ENCODE results near the gene UNC5A.
A peak's percentile ranks its signal among the peaks of the same experiment; 100 is the strongest.

Gene UNC5A

GRCh38 chr5:176879663-176880361, 69.5 kb downstream of the UNC5A start:
- DNase-seq (ENCODE audit: low spot score) = no peak

DNA sequence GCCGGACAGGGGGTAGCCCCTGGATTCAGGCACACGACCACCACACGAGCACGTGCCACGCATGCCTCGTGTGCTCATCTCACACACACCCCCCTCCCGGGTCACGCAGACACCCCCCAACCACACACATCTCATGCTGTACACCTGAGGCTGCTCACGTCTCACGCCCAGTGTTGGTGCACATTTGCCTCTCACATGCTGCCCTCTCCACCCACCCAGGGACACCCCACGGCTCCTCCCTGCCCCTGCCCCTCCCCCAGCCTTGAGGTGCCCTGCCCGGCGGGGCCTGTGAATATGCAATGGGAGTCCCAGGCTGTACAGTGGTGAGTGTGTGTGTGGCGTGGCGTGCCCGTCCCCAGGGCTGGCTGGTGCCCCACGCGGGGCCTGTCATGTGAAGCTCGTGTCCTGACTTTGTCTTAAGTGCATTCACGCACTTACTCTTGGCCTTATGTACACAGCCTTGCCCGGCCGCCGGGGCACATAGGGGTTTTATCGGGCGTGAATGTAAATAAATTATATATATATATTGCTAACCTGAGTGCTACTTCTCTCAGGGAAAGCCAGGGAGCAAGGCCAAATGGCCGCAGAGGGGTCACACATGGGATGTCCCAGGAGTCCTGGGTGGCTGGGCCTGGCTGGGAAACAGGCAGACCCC, 70.1 kb downstream of the UNC5A start:
- no peak for DNase-seq (ENCODE audit: low spot score)

- DNase-seq (ENCODE audit: low spot score) = no peak
Measured at GRCh38 chr5:176881021-176881749, 70.8 kb downstream of the UNC5A start.

GRCh38 chr5:176881816-176882566, 71.6 kb downstream of the UNC5A start:
- DNase-seq (ENCODE audit: low spot score) = no peak

DNA sequence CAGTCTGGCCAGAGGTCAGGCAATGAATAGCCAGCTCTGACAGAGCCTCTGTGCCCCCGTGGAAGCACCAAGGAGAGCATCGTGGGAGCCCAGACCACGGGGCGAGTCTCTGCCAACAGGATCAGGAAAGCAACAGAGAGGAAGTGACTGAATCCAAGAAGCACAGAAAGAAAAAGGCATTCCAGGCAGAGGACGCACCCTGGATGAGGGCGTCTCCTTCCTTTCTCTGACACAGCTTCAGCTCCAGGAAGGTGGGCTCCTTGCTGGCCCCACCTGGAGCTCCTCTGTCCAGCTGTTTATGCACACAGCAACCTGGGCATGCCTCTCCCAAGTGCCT, 72.2 kb downstream of the UNC5A start:
- no peak for DNase-seq (ENCODE audit: low spot score)

DNA sequence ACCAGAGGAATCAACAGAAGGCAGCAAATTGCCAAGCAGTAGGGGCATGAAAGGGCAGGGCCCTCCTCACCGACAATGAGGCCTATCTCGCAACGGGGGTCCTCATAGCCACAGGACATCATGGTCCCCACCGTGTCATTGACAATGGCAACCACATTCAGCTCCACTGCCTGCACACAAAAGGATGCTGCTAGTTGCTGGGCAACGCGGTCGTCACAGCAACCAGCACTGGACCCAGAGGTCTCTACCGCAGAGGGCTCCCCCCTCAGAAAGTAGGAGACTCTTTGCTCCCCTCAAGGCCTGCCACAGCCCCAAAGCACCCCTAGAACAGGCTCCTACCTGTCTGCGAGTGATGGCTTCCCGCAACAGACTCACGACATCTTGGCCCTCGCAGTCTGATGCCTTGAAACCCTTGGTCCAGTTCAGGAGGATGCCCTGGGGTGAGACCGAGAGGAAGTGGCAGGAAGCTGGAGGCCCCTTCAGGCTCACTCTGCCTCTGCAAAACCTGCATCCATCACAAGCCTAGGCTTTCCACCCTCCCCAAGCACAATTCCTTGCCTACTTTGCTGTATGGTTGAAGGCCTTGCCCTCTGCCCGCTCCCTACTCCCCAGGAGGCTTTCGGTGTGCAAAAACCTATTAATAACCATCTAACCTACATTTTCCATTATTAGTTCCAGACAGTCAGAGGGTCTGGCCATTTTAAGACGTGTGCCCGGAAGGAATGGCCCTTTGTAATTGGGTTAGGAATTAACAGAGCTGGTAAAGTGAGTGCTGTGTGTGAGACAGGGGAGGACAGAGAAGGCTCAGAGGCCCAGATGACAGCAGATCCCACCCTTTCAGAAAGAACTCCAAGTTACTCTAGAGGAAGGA, 73.6 kb downstream of the UNC5A start:
- DNase-seq (ENCODE audit: low spot score) = no peak

DNA sequence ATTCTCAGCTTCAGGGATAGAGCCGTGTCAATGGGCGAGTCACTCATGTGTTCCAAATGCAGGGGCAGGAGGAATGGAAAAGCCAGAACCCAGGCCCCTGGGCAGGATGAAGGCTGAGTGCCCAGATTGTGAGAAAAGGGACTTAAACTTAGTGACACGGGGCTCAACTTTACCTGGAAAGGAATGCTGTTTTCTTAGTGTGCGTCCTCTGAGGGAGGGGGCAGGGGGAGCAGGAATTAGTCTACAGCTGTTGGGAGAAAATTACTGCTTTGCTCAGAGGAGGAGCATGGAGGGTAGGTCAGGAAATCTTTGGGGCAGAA, 74.2 kb downstream of the UNC5A start:
- no peak for DNase-seq (ENCODE audit: low spot score)

DNA sequence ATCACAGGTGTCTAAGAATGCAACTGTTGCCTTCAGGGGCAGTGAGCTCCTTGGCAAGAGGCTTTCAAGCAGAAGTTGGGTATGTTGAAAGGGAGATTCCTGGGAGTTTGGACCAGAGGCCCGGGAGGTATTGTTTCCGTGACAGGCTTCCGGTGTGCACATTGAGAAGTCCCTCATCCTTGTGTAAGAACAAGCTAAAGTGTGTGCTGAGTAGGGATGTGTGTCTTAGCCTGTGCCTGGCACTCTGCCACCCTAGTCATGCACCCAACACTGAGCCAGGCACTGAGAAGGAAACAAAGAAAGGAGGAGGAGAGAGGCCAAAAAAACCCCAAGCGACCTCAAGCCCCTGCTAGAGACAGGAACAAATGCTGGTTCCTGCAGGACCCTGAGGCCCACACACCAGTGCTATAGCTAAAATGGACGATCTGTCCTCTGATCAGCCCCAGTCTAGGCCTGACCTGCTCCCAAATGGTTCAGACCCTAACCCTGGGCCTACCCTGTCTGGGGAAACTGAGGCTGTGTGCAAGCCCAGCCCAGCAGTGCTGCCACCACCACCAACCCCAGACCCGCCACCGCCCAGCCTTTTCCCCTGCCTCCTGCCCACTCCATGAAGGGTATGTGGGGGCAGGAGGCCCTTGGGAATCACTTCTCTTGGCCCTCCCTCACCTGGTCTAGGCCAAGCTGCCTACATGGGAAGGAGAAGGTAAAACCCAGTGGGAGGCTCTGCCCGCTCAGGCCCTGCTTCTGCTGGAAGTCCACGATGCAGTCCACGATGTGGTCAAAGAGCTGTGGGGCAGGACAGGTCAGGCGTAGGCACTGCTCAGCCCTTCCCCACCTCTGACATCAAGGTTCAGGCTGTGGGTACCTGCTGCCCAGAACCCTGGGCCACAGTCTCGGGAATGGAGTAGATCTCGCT, 76.2 kb downstream of the UNC5A start:
- no peak for DNase-seq (ENCODE audit: low spot score)

DNA sequence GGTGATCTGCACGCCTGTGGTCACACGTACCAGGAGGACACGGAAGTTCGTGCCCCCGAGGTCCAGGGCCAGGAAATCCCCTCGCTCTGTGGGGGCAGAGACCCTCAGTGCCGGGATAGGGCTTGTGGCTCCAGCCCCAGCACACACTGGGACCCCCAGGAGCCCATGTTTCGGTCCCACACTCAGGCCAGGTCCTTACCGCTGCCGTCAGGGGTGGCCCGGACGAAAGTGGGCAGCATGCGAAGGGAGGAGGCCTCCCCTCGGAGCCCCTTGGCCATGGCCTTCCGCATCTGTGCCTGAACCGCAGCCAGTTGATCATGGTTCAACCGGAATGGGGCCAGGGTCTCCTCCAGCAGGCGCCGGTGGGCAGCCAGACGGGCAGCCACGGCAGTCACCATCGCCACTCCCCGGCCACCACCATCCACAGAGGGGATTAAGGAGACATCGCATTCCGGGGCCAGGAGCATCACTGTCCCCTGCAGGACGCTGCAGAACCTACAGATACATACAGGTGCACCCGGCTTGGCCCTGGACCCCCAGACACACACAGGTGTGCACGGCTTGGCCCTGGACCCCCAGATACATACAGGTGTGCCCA, 77.0 kb downstream of the UNC5A start:
- no peak for DNase-seq (ENCODE audit: low spot score)

GRCh38 chr5:176888016-176888864, 77.9 kb downstream of the UNC5A start:
- no peak for DNase-seq (ENCODE audit: low spot score)

DNA sequence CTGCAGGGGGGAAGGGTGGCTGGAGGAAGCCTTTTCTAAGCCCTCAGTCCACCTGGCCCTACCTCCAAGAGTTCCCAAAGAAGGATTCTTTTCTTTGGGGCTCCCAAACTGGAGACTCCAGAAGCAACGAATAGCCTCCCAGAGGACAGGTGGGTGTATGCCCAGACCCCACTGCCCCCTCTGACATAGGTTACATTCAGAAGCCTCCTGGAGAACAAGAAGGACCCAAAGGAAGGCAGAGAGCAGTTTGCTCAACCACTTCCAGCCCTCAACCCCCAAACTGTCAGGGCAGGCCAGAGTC, 78.5 kb downstream of the UNC5A start:
- no peak for DNase-seq (ENCODE audit: low spot score)

- DNase-seq (ENCODE audit: low spot score) = peak; percentile 5
Measured at GRCh38 chr5:176889321-176890280, 79.2 kb downstream of the UNC5A start.

DNA sequence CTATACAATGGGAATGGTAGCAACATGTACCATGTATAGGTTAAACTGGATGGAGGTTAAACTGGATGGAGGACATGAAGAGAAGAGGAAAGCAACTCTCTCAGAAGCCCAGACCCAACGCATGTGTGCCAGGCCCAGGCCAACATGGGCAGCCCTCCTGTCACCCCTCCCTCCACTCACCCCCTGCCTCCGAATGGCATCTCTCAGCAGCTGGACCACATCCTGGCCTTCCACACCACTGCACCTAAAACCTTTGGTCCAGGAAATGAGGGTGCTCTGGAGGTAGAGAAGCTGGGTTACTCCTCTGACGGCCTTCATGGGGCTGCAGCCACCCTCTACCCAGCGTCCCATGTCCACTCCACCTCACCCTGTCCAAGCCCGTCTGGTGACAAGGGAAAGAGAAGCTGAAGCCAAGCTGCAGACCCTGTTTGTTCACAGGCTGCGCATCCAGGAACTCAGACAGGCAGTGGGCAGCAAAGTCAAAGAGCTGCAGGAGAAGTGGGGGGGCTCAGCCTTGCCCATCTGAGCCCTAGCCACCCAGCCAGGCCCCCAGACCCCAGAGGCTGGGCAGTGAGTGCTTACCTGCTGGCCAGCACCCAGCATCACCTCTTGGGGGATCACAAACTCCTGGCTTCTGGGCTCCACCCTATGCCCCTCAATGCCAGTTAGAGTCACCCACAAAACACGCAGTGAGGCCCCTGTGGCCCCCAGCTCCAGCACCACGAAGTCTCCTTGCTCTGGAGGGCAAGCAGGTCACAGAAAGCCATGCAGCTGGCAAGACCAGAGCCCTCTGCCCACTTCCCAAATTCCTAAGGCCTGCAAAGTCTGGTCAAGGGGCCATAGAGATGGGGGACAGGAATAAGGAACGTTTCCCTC, 80.3 kb downstream of the UNC5A start:
- no peak for DNase-seq (ENCODE audit: low spot score)

DNA sequence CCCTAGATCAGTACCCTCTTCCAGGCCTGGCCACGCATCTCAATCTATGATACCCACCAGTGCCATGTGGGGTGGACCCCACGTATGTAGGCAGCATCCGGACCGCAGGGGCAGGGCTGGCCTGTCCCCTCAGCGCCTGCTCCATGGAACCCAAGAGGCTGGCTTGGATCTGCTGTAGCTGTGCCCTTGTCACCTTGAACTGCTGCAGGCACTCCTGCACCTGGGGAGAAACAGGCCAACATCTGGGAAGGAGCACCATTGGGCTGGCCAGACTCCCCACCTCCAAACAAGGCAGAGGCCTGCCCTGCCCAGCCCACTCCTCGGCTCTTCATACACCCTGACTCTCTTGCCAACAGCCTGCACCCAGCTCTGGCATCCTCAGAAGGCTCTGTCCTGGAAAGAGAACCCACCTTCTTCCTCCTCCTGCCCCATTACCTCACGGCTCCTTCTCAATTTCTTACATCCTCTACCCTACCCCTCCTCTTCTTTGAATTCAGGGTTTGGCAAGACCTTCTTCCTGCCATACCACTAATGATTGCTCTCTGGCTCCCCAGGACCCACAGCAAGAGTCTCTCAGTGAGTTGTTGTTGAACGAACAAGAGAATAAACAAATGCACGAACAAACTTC, 81.1 kb downstream of the UNC5A start:
- DNase-seq (ENCODE audit: low spot score) = no peak

- no peak for DNase-seq (ENCODE audit: low spot score)
Measured at GRCh38 chr5:176892663-176893062, 82.3 kb downstream of the UNC5A start.

GRCh38 chr5:176894298-176894697, 83.9 kb downstream of the UNC5A start:
- DNase-seq (ENCODE audit: low spot score) = no peak

DNA sequence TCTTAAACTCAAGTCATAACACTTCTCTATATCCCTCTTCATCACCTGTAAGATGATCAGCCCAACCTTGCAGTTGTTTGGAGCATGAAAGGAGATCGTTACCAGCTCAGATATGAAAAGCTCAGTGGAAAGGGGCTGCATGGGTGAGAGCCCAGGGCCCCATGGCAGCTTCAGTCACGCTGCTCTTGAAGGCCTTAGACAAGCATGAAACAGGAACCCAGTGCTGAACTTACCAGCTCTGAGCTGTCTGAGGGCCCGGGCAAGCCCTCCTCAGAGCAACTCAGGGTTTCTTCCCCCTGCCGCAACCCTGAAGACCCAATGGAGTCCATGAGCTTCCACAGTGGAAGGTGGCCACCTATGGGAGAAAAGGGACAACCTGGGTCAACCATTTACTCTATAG, 85.5 kb downstream of the UNC5A start:
- DNase-seq (ENCODE audit: low spot score) = no peak

Data from hepatic stellate cell (primary cell).